PC-3 (cell line): ENCODE measurements around the gene ASXL1. TPM values are rescaled to one million over a fixed set of nuclear protein-coding genes. Genes with fewer than 3 reads are reported as not detected.

ENCODE experiments used
- ATAC-seq: fragments of 200-7000 bp; cut with Tn5 transposase; 2 replicates; pipeline ENCODE4 v1.9.1; 2020; ENCODE audit warnings: mild to moderate bottlenecking, moderate library complexity
- BruUV-seq: library from RNA; stranded (reverse); fragments of 400-500 nt; replicated peaks from 2 replicates; lab custom pipeline; 2021; lab: Mats Ljungman, UMichigan
- CTCF ChIA-PET: fragments of 300-600 bp; sonication (Branson Sonifier 250); formaldehyde crosslinking; loops from one replicate; lab custom pipeline; 2022; ENCODE audit warnings: antibody characterized with exemption; lab: Charles Lee
- POLR2A ChIA-PET: fragments of 300-600 bp; sonication (Branson Sonifier 250); formaldehyde crosslinking; loops from one replicate; lab custom pipeline; 2022; ENCODE audit warnings: antibody characterized with exemption; ENCODE audit not compliant: unreplicated experiment; lab: Charles Lee
- DNase-seq: peaks from one replicate; pipeline ENCODE4 v3.0.0-alpha.2; 2015
- H2AFZ ChIP-seq: fragments of 300-600 bp; sonication (generic); 2 replicates; pipeline ENCODE4 v1.6.0; 2016; ENCODE audit warnings: antibody characterized with exemption, low read length
- H3F3A ChIP-seq: fragments of 300-600 bp; sonication (generic); one replicate; pipeline ENCODE4 v1.6.0; 2017; ENCODE audit warnings: antibody characterized with exemption, low read length, control low read depth, mild to moderate bottlenecking; ENCODE audit not compliant: unreplicated experiment
- H3K27ac ChIP-seq: fragments of 300-600 bp; sonication (generic); 2 replicates; pipeline ENCODE4 v1.5.1; 2016; ENCODE audit warnings: mild to moderate bottlenecking, low read length
- H3K27me3 ChIP-seq: fragments of 300-600 bp; sonication (generic); 2 replicates; pipeline ENCODE4 v1.6.1; 2016; ENCODE audit warnings: low read length, mixed read lengths
- H3K36me3 ChIP-seq: fragments of 300-600 bp; sonication (generic); 2 replicates; pipeline ENCODE4 v1.6.1; 2016; ENCODE audit warnings: low read depth, mixed run types, low read length, mixed read lengths
- H3K4me1 ChIP-seq: fragments of 300-600 bp; sonication (generic); 2 replicates; pipeline ENCODE4 v1.5.1; 2016; ENCODE audit warnings: low read length; ENCODE audit not compliant: insufficient read depth
- H3K4me2 ChIP-seq: fragments of 300-600 bp; sonication (generic); 2 replicates; pipeline ENCODE4 v1.6.0; 2016; ENCODE audit warnings: low read length
- H3K4me3 ChIP-seq: fragments of 300-600 bp; sonication (generic); 2 replicates; pipeline ENCODE4 v1.5.1; 2016; ENCODE audit warnings: mild to moderate bottlenecking, low read length, mixed read lengths
- H3K79me2 ChIP-seq: fragments of 300-600 bp; sonication (generic); 2 replicates; pipeline ENCODE4 v1.6.1; 2017; ENCODE audit warnings: low read length, mixed read lengths
- H3K9ac ChIP-seq: fragments of 300-600 bp; sonication (generic); 2 replicates; pipeline ENCODE4 v1.6.0; 2016; ENCODE audit warnings: mild to moderate bottlenecking, low read length
- H3K9me2 ChIP-seq: fragments of 300-600 bp; sonication (generic); replicated peaks from 2 replicates; pipeline ENCODE4 v1.6.1; 2016; ENCODE audit warnings: mixed run types, low read length, mixed read lengths
- H3K9me3 ChIP-seq: fragments of 300-600 bp; sonication (generic); 2 replicates; pipeline ENCODE4 v1.6.1; 2016; ENCODE audit warnings: low read length, mixed read lengths
- H4K20me1 ChIP-seq: fragments of 300-600 bp; sonication (generic); 2 replicates; pipeline ENCODE4 v1.6.1; 2016; ENCODE audit warnings: low read length, mixed read lengths
- CTCF ChIP-seq: fragments of 300-600 bp; sonication (generic); conservative IDR thresholded peaks from 2 replicates; pipeline ENCODE4 v1.5.1; 2017; ENCODE audit warnings: antibody characterized with exemption, low read depth, mild to moderate bottlenecking, low read length
- EZH2 ChIP-seq: fragments of 300-600 bp; sonication (generic); IDR thresholded peaks from one replicate; pipeline ENCODE4 v1.6.1; 2017; ENCODE audit warnings: antibody characterized with exemption, mild to moderate bottlenecking, low read length; ENCODE audit not compliant: unreplicated experiment
- EZH2phosphoT487 ChIP-seq: fragments of 300-600 bp; sonication (generic); IDR thresholded peaks from 2 replicates; pipeline ENCODE4 v1.6.1; 2018; ENCODE audit warnings: mild to moderate bottlenecking, antibody characterized with exemption, low read length, borderline replicate concordance
- intact Hi-C: fragments of 100-400 bp; cut with micrococcal nuclease; formaldehyde crosslinking; loops from 2 replicates; pipeline ENCODE4 v1.9.0; 2023
- total RNA-seq: library from RNA; depleted of rRNA; stranded (reverse); fragments of >200 nt; gene quantifications from 2 replicates; pipeline ENCODE4 v1.2.3, GENCODE V29; 2014

The ASXL1 gene
- total RNA-seq, 1 experiment from 2014 or later: 42.8 TPM

DNA sequence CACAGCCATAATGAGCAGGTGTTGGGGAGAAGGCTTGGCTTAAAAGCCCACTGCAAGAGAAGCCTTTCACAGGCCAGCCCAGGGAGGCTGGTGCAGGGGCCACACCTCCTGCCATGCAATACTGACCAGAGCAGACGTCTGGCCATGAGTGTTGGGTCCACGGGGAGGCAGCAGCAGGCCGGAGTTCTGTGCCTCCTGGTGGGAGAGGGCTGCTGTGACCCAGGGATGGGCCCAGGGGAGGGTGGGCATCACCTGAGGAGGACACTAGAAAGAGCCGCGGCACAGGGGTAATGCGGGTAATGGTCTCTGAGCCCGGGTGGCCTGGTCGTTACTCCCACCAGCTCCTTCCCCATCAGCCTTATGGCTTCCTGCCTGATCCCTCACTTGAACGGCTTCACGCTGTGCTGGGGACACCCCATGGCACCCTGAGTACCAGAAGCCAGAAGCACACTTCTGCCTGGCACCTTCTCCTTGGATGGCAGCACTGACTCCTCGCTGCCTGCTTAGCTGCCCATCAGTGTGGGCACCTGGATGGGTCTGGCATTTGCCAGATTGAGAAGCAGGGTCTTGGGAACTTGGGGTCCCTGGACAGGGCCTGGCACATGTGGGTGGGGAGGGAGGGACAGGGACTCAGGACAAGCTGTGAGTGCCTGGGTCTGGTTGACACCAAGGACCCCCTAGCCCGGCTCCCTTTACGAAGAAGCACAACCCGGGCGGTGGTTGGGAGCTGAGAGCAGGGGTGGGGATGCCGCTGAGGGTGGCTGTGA is 108.8 kb downstream of the ASXL1 start:
- no peak for ATAC-seq
- Histone ChIP-seq H2AFZ (no peak overlapping the region), H3K4me3 (no peak overlapping the region), H3K4me1 (no peaks in the 10 kb centered on the region), H3K9ac (no peak overlapping the region), H3K27ac (no peak overlapping the region), H3K9me3 (no peaks in the 10 kb centered on the region), H3K36me3 (no peaks in the 10 kb centered on the region), H3K27me3 (no peaks in the 10 kb centered on the region), H3K9me2 (no peaks in the 10 kb centered on the region), H3K4me2 (no peak overlapping the region), H3F3A (no peaks in the 10 kb centered on the region), H3K79me2 (no peaks in the 10 kb centered on the region), H4K20me1 (no peaks in the 10 kb centered on the region)
- CTCF ChIA-PET: no interaction called here
- DNase-seq: no peak
- POLR2A ChIA-PET: no interaction called here
- intact Hi-C loops: no loop called here
- no TSS peak for BruUV-seq
- TF ChIP-seq EZH2phosphoT487: no peak
- TF ChIP-seq EZH2: no peak
- TF ChIP-seq CTCF: no peak

- Histone ChIP-seq H4K20me1 (no peaks in the 10 kb centered on the region), H3F3A (no peaks in the 10 kb centered on the region), H3K9ac (no peak overlapping the region), H2AFZ (no peak overlapping the region), H3K79me2 (no peaks in the 10 kb centered on the region), H3K27me3 (no peaks in the 10 kb centered on the region), H3K4me3 (no peak overlapping the region), H3K36me3 (no peaks in the 10 kb centered on the region), H3K9me2 (no peaks in the 10 kb centered on the region), H3K27ac (no peak overlapping the region), H3K4me2 (no peak overlapping the region), H3K9me3 (no peaks in the 10 kb centered on the region), H3K4me1 (no peaks in the 10 kb centered on the region)
- POLR2A ChIA-PET: no interaction called here
- no peak for DNase-seq
- no TSS peak for BruUV-seq
- TF ChIP-seq EZH2phosphoT487: no peak
- no peak for TF ChIP-seq EZH2
- no peak for TF ChIP-seq CTCF
- intact Hi-C loops: no loop called here
- ATAC-seq: no peak
- CTCF ChIA-PET: no interaction called here
These were observed 109.6 kb downstream of the ASXL1 start for GRCh38 chr20:32467506-32468312.

DNA sequence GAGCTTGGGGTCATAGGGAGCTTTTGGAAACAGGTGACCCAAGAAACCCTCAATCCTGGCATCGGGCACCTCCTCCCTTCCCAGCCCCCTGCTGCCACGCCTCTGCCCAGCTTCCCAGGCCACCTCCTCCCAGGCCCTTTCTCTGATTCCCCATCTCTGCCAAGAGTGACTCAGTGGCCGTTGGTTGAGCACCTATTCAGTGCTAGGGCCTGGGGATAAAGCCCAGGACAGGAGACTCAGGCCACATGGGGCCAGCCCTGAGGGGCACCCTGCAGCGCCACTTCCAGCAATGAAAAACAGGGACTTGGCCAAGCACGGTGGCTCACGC is 110.1 kb downstream of the ASXL1 start:
- ATAC-seq: no peak
- POLR2A ChIA-PET: no interaction called here
- Histone ChIP-seq H3K27me3 (no peaks in the 10 kb centered on the region), H3K9ac (no peak overlapping the region), H3F3A (no peaks in the 10 kb centered on the region), H3K79me2 (no peaks in the 10 kb centered on the region), H3K4me1 (no peaks in the 10 kb centered on the region), H3K36me3 (no peaks in the 10 kb centered on the region), H3K4me3 (no peak overlapping the region), H3K4me2 (no peak overlapping the region), H3K27ac (no peak overlapping the region), H2AFZ (no peak overlapping the region), H3K9me2 (no peaks in the 10 kb centered on the region), H3K9me3 (no peaks in the 10 kb centered on the region), H4K20me1 (no peaks in the 10 kb centered on the region)
- intact Hi-C loops: no loop called here
- no peak for TF ChIP-seq EZH2phosphoT487
- no peak for TF ChIP-seq CTCF
- TF ChIP-seq EZH2: no peak
- DNase-seq: no peak
- CTCF ChIA-PET: no interaction called here
- BruUV-seq: no TSS peak
